NCI-H748 treated with DMSO at 0.1 percent for 48 hours (cell line): Measurements from ENCODE around the gene FMNL2.
A peak's percentile ranks its signal among the peaks of the same experiment; 100 is the strongest.

Source experiments
- DNase-seq: peaks from one replicate; lab custom pipeline; 2025; lab: John Stamatoyannopoulos, UW

Gene FMNL2

GRCh38 chr2:152583512-152584229, 248.7 kb downstream of the FMNL2 start:
- no peak for DNase-seq

GRCh38 chr2:152584301-152584700, 249.3 kb downstream of the FMNL2 start:
- no peak for DNase-seq

- no peak for DNase-seq
Measured at GRCh38 chr2:152585830-152586484, 251.0 kb downstream of the FMNL2 start.

- no peak for DNase-seq
Measured at GRCh38 chr2:152587187-152587947, 252.4 kb downstream of the FMNL2 start.

GRCh38 chr2:152588998-152589397, 254.0 kb downstream of the FMNL2 start:
- no peak for DNase-seq

GRCh38 chr2:152594022-152594766, 259.2 kb downstream of the FMNL2 start:
- DNase-seq: no peak

- no peak for DNase-seq
Measured at GRCh38 chr2:152594792-152595191, 259.8 kb downstream of the FMNL2 start.

- no peak for DNase-seq
Measured at GRCh38 chr2:152598975-152599759, 264.2 kb downstream of the FMNL2 start.

- no peak for DNase-seq
Measured at GRCh38 chr2:152600051-152600657, 265.2 kb downstream of the FMNL2 start.

- DNase-seq: no peak
Measured at GRCh38 chr2:152600697-152601096, 265.7 kb downstream of the FMNL2 start.

- no peak for DNase-seq
Measured at GRCh38 chr2:152602750-152603149, 267.8 kb downstream of the FMNL2 start.

GRCh38 chr2:152603166-152603565, 268.2 kb downstream of the FMNL2 start:
- DNase-seq: no peak

GRCh38 chr2:152606081-152606480, 271.1 kb downstream of the FMNL2 start:
- no peak for DNase-seq

- no peak for DNase-seq
Measured at GRCh38 chr2:152606941-152607340, 272.0 kb downstream of the FMNL2 start.

- DNase-seq: no peak
Measured at GRCh38 chr2:152607793-152608300, 272.9 kb downstream of the FMNL2 start.

- no peak for DNase-seq
Measured at GRCh38 chr2:152609154-152609553, 274.2 kb downstream of the FMNL2 start.

GRCh38 chr2:152609699-152610098, 274.7 kb downstream of the FMNL2 start:
- no peak for DNase-seq

- no peak for DNase-seq
Measured at GRCh38 chr2:152611458-152612231, 276.7 kb downstream of the FMNL2 start.

GRCh38 chr2:152613235-152613634, 278.3 kb downstream of the FMNL2 start:
- peak; percentile 63 for DNase-seq

GRCh38 chr2:152615177-152615576, 280.2 kb downstream of the FMNL2 start:
- no peak for DNase-seq
